NK-92 (cell line): ENCODE measurements around the gene ANKRD31.
"Not testable (repeated sequence)": the region's sequence is repeated elsewhere in the genome, so short reads cannot be mapped to it uniquely, and the experiment has no call there.

Source experiments
- DNase-seq: peaks from one replicate; lab custom pipeline; 2025; ENCODE audit not compliant: unreplicated experiment; lab: John Stamatoyannopoulos, UW

ANKRD31 gene

DNA sequence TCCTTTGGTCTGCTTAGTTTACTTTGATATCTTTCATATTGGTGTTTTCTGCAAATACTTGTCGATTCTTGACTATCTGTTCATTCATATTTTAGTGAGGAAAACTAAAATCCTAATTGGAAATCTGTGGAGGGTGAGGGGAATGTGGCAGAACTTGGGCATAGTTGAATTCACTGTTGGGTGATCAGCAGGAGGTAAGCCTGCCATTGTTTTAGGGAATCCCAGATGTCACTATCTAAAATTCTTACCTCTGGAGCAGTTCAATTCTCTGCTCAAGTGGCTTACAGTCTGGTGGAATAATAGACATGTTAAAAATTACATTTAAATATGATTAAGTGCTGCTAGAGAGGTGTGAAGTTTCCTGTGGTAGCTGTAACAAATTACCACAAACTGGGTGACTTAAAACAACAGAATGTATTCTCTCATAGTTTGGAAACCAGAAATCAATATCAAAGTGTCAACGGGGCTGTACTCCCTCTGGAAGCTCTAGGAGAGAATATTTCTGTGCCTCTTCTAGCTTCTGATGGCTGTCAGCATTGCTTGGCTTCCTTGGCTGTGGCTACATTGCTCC is 94.0 kb downstream of the ANKRD31 start:
- DNase-seq = no peak

- no peak for DNase-seq
Observed at GRCh38 chr5:75140277-75140676, 96.4 kb downstream of the ANKRD31 start.

GRCh38 chr5:75138689-75139088 is 98.0 kb downstream of the ANKRD31 start:
- DNase-seq = no peak

- no peak for DNase-seq
Observed at GRCh38 chr5:75130818-75131349, 105.8 kb downstream of the ANKRD31 start.

- no peak for DNase-seq
Observed at GRCh38 chr5:75116856-75117255, 119.8 kb downstream of the ANKRD31 start.

GRCh38 chr5:75114311-75114710 is 122.4 kb downstream of the ANKRD31 start:
- DNase-seq = not testable (repeated sequence)

- no peak for DNase-seq
Observed at GRCh38 chr5:75113354-75114113, 123.1 kb downstream of the ANKRD31 start.

DNA sequence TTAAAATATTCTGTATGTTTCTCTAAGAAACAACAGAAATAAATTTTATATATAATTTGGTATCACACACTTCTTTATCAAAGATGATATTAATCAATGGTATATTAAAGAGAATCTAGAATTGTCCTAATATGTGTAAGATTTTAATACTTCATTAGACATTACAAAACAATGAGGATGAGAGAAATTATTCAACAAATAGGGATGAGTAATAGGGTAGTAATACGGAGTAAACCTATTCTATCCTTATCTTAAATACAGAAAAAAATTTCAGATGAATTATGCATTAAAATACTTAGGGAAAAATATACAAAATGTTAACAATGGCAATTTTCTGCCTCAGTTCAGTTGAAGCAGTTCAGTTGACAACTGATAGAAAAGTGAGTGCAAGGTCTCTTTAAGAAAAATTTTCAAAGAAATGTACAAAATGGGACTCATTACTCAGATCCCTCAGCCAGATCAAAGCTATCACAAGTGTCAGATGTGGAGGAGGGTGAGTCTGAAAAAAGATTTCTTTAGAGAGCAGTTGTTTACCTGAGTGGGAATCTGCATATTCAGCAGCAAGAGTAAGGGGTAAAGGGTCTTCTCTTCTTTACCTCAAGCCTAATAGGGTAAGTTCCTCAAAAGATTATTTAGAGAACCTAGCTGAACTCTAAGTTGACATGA is 127.6 kb downstream of the ANKRD31 start:
- DNase-seq = no peak

GRCh38 chr5:75108515-75108914 is 128.2 kb downstream of the ANKRD31 start:
- no peak for DNase-seq

- DNase-seq = not testable (repeated sequence)
Observed at GRCh38 chr5:75095956-75096355, 140.7 kb downstream of the ANKRD31 start.

DNA sequence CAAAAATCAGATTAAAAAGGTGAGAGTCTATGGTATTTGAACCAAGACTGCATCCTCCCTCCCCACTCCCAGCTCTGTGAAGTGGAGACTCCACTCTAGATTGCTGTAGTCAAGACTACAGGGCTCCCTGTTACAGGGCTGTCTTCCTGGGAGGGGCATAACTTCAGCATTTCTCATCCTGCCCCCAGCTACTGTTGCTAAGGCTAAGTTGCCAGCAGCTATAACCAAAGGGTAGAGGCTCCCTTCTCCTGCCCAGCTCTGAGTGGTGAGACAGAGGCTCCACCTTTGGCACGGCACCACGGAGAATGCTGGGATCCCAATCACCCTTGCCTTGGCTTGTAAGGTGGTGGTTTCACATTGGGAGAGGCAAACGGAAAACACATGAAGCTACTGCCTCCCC is 145.1 kb downstream of the ANKRD31 start:
- DNase-seq = no peak

DNA sequence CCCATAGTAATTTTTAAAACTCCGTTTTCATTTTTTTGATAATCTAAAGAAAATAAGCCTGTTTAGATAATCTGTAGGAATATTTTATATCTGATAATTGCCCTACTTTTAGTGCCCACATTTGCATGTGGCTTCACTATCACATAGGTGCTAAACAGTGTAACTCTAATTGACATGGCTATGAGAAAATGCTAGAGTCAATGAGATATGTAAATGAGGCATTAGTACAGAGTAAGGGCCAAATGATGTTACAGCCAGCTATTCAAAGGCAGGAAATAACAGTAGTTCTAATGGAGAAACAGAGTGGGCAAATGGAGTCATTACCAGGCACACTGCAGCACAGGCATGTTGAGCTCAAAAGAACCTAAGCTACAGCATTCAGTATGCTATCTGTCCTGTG is 147.0 kb downstream of the ANKRD31 start:
- no peak for DNase-seq

GRCh38 chr5:75089137-75089536 is 147.5 kb downstream of the ANKRD31 start:
- no peak for DNase-seq

DNA sequence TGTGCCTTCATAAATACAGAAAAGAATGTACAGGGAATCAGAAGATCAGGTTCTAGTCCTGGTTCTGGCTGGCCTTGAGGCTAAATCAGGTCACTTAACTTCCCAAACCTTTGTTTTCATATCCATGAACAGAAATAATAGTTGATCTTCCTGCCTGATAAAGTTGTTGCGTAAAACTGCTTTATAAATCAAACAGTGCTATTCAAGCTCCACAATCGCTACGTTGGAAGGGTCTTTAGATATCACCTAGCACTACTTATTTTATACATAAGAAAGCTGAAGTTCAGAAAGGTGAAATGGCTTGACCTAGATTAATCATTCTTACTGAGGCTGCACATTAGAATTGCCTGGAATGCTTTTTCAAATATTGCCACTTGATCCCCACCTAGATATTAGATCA is 148.0 kb downstream of the ANKRD31 start:
- DNase-seq = no peak

DNA sequence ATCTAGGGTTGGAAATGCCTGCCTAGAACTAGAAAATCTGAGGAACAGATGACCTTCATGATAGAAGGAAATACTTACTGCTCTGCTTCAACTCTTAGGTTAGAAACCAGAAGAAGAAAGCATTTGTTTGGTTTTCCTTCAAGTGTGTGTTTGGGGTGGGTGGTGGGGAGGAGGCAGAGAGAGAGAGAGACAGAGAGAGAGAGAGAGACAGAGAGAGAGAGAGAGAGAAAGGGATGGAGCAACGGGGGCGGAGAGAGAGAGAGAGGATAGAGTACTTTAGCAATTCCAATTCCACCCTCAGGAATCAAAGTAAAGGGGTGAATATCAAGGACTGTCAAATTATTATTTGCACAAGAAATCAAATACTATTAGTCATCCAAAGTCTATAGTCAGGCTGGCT is 155.2 kb downstream of the ANKRD31 start:
- no peak for DNase-seq

DNA sequence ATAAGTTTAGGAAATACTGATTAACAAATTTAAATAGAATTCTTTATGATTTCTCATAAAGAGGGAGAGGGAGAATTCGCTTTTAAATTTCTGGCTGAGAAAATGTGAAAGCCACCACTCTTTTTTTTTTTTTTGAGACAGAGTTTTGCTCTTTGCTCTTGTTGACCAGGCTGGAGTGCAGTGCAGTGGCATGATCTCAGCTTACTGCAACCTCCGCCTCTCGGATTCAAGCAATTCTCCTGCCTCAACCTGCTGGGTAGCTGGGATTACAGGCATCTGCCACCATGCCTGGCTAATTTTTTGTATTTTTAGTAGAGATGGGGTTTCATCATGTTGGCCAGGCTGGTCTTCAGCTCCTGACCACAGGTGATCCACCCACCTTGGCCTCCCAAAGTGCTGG is 157.3 kb downstream of the ANKRD31 start:
- DNase-seq = not testable (repeated sequence)

DNA sequence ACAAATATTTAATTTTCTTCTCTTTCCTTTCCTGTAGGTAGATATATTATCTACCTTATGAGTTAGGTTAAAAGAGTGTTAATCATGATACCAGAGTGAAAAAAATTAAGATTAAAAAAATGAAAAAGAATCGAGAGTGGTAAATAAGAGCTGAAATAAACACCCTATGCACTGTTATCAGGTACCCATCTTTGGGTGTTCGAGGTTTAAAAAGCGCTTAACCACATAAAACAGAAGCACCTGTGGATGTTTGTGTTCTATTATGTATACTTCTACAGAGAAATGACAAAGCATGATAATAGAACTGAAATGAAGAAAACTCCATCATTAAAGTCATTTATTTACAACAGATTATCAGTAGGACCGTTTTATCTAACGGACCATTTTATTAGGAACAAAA is 158.7 kb downstream of the ANKRD31 start:
- DNase-seq = no peak

DNA sequence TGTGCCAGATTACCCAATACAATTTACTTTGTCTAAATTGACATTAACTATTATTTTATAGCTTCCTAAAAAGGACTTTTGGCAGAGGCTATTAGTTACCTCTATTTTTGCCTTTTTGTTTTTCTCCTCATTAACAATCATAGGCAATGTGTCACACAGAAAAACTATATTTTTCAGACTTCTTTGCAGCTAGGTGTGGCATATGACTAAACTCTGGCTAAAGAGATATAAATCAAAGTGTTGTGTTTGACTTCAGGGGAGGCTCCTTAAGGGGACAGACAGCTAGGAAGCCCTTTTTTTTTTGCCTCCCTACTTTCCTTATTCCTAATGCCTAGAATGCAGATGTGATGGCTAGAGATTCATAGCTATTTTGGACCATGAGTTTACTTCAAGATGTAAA is 164.6 kb downstream of the ANKRD31 start:
- no peak for DNase-seq

- no peak for DNase-seq
Observed at GRCh38 chr5:75071100-75071499, 165.6 kb downstream of the ANKRD31 start.

DNA sequence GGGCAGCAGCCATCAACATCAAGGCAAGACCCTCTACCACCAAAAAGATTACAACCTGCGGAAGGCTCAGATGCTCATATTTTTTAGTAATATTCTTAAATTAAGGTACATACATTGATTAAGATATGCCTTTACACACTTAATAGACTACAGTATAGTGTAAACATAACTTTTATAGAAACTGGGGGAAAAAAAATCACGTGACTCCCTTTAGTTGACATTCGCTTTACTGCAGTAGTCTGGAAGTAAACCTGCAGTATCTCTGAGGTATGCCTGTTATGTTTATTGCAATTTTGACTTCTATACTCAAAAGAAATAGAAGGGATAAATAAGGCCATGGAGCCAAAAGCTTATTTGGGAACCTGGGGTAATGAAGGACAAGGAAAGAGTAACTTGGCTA is 169.2 kb downstream of the ANKRD31 start:
- DNase-seq = no peak

DNA sequence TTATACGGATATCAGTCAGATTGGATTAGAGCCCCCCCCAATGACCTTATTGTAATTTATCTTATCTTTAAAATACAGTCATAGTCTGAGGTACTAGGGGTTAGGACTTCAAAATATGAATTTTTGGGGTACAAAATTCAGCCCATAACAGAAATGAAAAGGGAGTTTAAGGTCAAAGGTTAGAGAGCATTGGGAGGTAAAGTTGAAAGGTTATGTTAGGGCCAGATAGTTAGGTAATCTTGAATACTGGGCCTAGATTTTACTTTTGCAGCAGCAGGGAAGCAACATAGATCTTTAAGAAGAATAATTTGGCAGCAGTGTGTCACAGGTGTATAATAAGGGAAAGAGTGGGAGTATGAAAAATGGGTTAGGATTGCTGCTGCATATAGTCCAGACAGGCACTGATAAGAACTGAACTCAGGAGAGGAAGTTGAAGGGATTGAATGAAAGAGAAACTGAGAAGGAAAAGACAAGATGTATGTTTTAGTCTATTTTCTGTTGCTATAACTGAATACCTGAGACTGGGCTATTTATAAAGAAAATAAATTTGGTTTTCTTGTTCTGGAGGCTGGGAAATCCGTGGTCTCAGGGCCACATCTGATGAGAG is 173.7 kb downstream of the ANKRD31 start:
- DNase-seq = no peak
